Esophagus squamous epithelium (tissue), 4 donors: ENCODE results near the gene GARNL3.

Source experiments
- POLR2A ChIP-seq, 4 donors: fragments of 450-650 bp; IDR thresholded peaks; one replicate each; pipeline ENCODE4 v1.6.1; 2017; ENCODE audit warnings: antibody characterized with exemption in 4 of 4, mild to moderate bottlenecking in 4 of 4, moderate library complexity in 3 of 4
- TF ChIP-seq, protein P1 (sequence below), 6 experiments: fragments of 450-650 bp in 4 of 6; fragments of 200-600 bp in 2 of 6; sonication (generic) in 2 of 6; IDR thresholded peaks; one replicate each; pipeline ENCODE4 v1.5.1; 2016 to 2019; ENCODE audit warnings: antibody characterized with exemption in 6 of 6, mild to moderate bottlenecking in 4 of 6, moderate library complexity in 4 of 6

DNA sequence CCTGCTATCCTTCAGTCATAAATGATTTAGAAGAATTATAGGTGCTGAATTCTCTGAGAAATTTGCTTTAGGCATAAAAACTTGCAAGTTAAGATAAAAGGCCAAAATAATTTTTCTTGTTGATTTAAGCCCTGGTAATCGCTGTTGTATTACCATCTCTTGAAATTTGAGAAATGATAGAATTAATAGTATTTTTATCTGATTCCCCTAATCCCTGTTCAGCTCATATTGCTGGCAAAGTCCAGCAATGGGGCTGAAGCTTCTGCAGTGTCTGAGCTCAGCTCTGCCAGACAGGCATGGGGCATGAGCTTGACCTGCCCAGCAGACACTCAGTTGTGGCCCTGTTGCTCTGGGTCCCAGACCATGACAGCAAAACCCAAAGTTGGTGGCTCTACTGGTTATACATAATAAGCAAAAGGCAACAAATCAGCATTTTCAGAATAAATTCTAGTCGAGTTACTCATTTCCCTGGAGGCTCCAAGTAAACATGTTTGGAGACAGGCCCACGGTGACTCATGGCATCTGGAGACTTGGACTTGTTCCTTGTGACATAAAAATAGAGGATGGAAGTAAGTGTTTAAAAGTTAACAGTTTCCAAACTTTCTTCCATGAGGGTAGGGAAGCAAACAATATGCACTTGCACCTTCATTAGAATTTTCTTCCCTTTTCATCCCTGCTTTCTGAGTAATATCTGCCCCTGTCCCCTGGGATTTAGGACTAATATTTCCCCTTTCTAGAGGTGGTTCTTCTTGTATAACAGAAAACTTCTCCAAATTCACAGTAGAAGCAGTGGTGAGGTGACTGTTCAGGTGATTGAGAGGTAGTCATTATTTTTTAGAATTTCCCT lies 72.2 kb downstream of the GARNL3 start:
- TF ChIP-seq, protein P1, sequence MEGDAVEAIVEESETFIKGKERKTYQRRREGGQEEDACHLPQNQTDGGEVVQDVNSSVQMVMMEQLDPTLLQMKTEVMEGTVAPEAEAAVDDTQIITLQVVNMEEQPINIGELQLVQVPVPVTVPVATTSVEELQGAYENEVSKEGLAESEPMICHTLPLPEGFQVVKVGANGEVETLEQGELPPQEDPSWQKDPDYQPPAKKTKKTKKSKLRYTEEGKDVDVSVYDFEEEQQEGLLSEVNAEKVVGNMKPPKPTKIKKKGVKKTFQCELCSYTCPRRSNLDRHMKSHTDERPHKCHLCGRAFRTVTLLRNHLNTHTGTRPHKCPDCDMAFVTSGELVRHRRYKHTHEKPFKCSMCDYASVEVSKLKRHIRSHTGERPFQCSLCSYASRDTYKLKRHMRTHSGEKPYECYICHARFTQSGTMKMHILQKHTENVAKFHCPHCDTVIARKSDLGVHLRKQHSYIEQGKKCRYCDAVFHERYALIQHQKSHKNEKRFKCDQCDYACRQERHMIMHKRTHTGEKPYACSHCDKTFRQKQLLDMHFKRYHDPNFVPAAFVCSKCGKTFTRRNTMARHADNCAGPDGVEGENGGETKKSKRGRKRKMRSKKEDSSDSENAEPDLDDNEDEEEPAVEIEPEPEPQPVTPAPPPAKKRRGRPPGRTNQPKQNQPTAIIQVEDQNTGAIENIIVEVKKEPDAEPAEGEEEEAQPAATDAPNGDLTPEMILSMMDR (IDR thresholded peaks at IDR 0.05), result no peak
- TF ChIP-seq POLR2A (IDR thresholded peaks at IDR 0.05), result no peak
